KMS-11 (cell line): ENCODE data around the gene HSPA1B.

Experiments used
- H2AFZ ChIP-seq: fragments of 200-600 bp; sonication (generic); 2 replicates; pipeline ENCODE4 v1.6.1; 2016; ENCODE audit warnings: antibody characterized with exemption, mixed run types, low read depth
- H3K27ac ChIP-seq: fragments of 200-600 bp; sonication (generic); 2 replicates; pipeline ENCODE4 v1.6.1; 2016; ENCODE audit warnings: mild to moderate bottlenecking, mixed run types
- H3K27me3 ChIP-seq: fragments of 200-600 bp; sonication (generic); 2 replicates; pipeline ENCODE4 v1.6.1; 2017; ENCODE audit warnings: mild to moderate bottlenecking, low read depth, mixed run types, moderate library complexity; ENCODE audit not compliant: insufficient read depth
- H3K36me3 ChIP-seq: fragments of 200-600 bp; sonication (generic); 2 replicates; pipeline ENCODE4 v1.6.1; 2017; ENCODE audit warnings: mild to moderate bottlenecking, mixed run types; ENCODE audit not compliant: insufficient read depth
- H3K4me1 ChIP-seq: fragments of 200-600 bp; sonication (generic); 2 replicates; pipeline ENCODE4 v1.6.1; 2016; ENCODE audit warnings: mild to moderate bottlenecking, low read depth, mixed run types; ENCODE audit not compliant: poor library complexity, severe bottlenecking
- H3K4me2 ChIP-seq: fragments of 200-600 bp; sonication (generic); 2 replicates; pipeline ENCODE4 v1.7.0; 2016; ENCODE audit warnings: mild to moderate bottlenecking, mixed run types
- H3K4me3 ChIP-seq: fragments of 200-600 bp; sonication (generic); IDR thresholded peaks from 2 replicates; pipeline ENCODE4 v1.6.1; 2017; ENCODE audit warnings: low read depth, low read length, mixed read lengths; ENCODE audit not compliant: insufficient read depth
- H3K79me2 ChIP-seq: fragments of 200-600 bp; sonication (generic); 2 replicates; pipeline ENCODE4 v1.6.1; 2016; ENCODE audit warnings: low read depth, mixed run types; ENCODE audit not compliant: insufficient read depth
- H3K9ac ChIP-seq: fragments of 200-600 bp; sonication (generic); 2 replicates; pipeline ENCODE4 v1.6.1; 2016; ENCODE audit warnings: mild to moderate bottlenecking, mixed run types
- H4K20me1 ChIP-seq: fragments of 200-600 bp; sonication (generic); 2 replicates; pipeline ENCODE4 v1.6.1; 2016; ENCODE audit warnings: mild to moderate bottlenecking, mixed run types; ENCODE audit not compliant: insufficient read depth
- CTCF ChIP-seq: fragments of 200-600 bp; sonication (generic); conservative IDR thresholded peaks from 2 replicates; pipeline ENCODE4 v1.6.1; 2017; ENCODE audit warnings: low read depth, mild to moderate bottlenecking, antibody characterized with exemption, low read length, moderate library complexity, mixed read lengths

HSPA1B gene

GRCh38 chr6:31859923-31860322 is 32.4 kb downstream of the HSPA1B start:
- Histone ChIP-seq H4K20me1 (no peaks in the 10 kb centered on the region), H3K27ac (no peak overlapping the region), H3K27me3 (no peaks in the 10 kb centered on the region), H3K36me3 (no peaks in the 10 kb centered on the region), H3K9ac (no peak overlapping the region), H2AFZ (no peak overlapping the region), H3K4me3 (no peak overlapping the region), H3K79me2 (no peaks in the 10 kb centered on the region), H3K4me1 (peaks cover 10% of the 10 kb centered on the region), H3K4me2 (no peak overlapping the region)
- TF ChIP-seq CTCF: no peak

- Histone ChIP-seq H3K4me3 (no peak overlapping the region), H2AFZ (no peak overlapping the region), H3K4me1 (peaks cover 10% of the 10 kb centered on the region), H3K27ac (no peak overlapping the region), H3K4me2 (no peak overlapping the region), H3K36me3 (no peaks in the 10 kb centered on the region), H3K27me3 (no peaks in the 10 kb centered on the region), H3K9ac (no peak overlapping the region), H3K79me2 (no peaks in the 10 kb centered on the region), H4K20me1 (no peaks in the 10 kb centered on the region)
- TF ChIP-seq CTCF: no peak
These were observed 32.8 kb downstream of the HSPA1B start for GRCh38 chr6:31860349-31860748.

GRCh38 chr6:31861150-31861549 is 33.6 kb downstream of the HSPA1B start:
- peaks cover 10% of the 10 kb centered on the region for H3K4me1 ChIP-seq

GRCh38 chr6:31861919-31862343 is 34.4 kb downstream of the HSPA1B start:
- Histone ChIP-seq H4K20me1 (no peaks in the 10 kb centered on the region), H3K4me1 (peaks cover 10% of the 10 kb centered on the region), H3K79me2 (no peaks in the 10 kb centered on the region), H3K36me3 (no peaks in the 10 kb centered on the region), H3K27me3 (no peaks in the 10 kb centered on the region), H3K27ac (no peak overlapping the region), H2AFZ (peak overlapping the region; percentile 65; the same call in 1 of the 2 replicates), H3K4me2 (peak overlapping the region; percentile 97), H3K9ac (peak overlapping the region; percentile 30; the same call in 1 of the 2 replicates), H3K4me3 (no peak overlapping the region)
- TF ChIP-seq CTCF: no peak

More at GRCh38 chr6:31861150-31861549, 33.6 kb downstream of the HSPA1B start:
- Histone ChIP-seq H3K79me2 (no peaks in the 10 kb centered on the region), H3K36me3 (no peaks in the 10 kb centered on the region), H3K9ac (no peak overlapping the region), H3K27me3 (no peaks in the 10 kb centered on the region), H3K4me2 (no peak overlapping the region; the same call in 1 of the 2 replicates), H4K20me1 (no peaks in the 10 kb centered on the region), H2AFZ (no peak overlapping the region), H3K27ac (no peak overlapping the region), H3K4me3 (no peak overlapping the region)
- TF ChIP-seq CTCF: no peak
